K562 (cell line): ENCODE data around the gene MEAF6. TPM values are rescaled to one million over a fixed set of nuclear protein-coding genes. Genes with fewer than 3 reads are reported as not detected.

ENCODE experiments used
- ADNP ChIP-seq: fragments of 200-800 bp; sonication (Bioruptor generic); IDR thresholded peaks from 2 replicates; pipeline ENCODE4 v1.6.1; 2016; ENCODE audit warnings: missing genetic modification characterization, missing compliant biosample characterization
- CHCHD3 ChIP-seq: fragments of 250-450 bp; sonication (Bioruptor Pico); IDR thresholded peaks from 2 replicates; pipeline ENCODE4 v2.1.2; 2022; ENCODE audit warnings: mild to moderate bottlenecking
- GABPB2 ChIP-seq: fragments of 250-450 bp; sonication (Bioruptor Pico); conservative IDR thresholded peaks from 2 replicates; pipeline ENCODE4 v1.5.1; 2021; ENCODE audit warnings: mild to moderate bottlenecking
- KDM1A ChIP-seq, 2 experiments: fragments of 450-650 bp; IDR thresholded peaks; 2 replicates each; pipeline ENCODE4 v1.6.1; 2016; ENCODE audit warnings: mild to moderate bottlenecking in 2 of 2
- L3MBTL2 ChIP-seq: fragments of 450-650 bp; IDR thresholded peaks from 2 replicates; pipeline ENCODE4 v1.6.1; 2016; ENCODE audit warnings: mild to moderate bottlenecking, moderate library complexity
- MYBL2 ChIP-seq, 2 experiments: fragments of 450-650 bp in 1 of 2; sonication (generic) in 1 of 2; formaldehyde crosslinking in 1 of 2; IDR thresholded peaks; 2 replicates each; pipeline versions ENCODE4 v1.6.1 to v1.8.1; 2017 to 2022; ENCODE audit warnings: borderline replicate concordance in 1 of 2, inconsistent platforms in 1 of 2, low read depth in 1 of 2, mild to moderate bottlenecking in 1 of 2, missing genetic modification reagents in 1 of 2, moderate library complexity in 1 of 2
- NONO ChIP-seq, 2 experiments: fragments of 200-400 bp in 1 of 2; fragments of 450-650 bp in 1 of 2; formaldehyde crosslinking in 1 of 2; IDR thresholded peaks; 2 replicates each; pipeline ENCODE4 v1.6.1; 2017; ENCODE audit warnings: low read depth in 2 of 2, mild to moderate bottlenecking in 2 of 2, moderate library complexity in 2 of 2, low read length in 1 of 2
- POLR2G ChIP-seq: fragments of 200-400 bp; formaldehyde crosslinking; IDR thresholded peaks from 2 replicates; pipeline ENCODE4 v1.6.1; 2017; ENCODE audit warnings: low read depth, mild to moderate bottlenecking, antibody characterized with exemption, low read length, moderate library complexity
- RCOR1 ChIP-seq, 2 experiments: IDR thresholded peaks; 2 replicates each; pipeline ENCODE4 v1.6.1; 2012; ENCODE audit warnings: low read depth in 2 of 2, low read length in 2 of 2, borderline replicate concordance in 1 of 2, improper control_type of control experiment in 1 of 2
- SRSF3 ChIP-seq: fragments of 200-400 bp; formaldehyde crosslinking; IDR thresholded peaks from 2 replicates; pipeline ENCODE4 v1.6.1; 2016; ENCODE audit warnings: mild to moderate bottlenecking, low read length, moderate library complexity; ENCODE audit not compliant: insufficient read depth
- ZC3H8 ChIP-seq: fragments of 450-650 bp; IDR thresholded peaks from 2 replicates; pipeline ENCODE4 v1.6.1; 2017
- ZNF253 ChIP-seq: fragments of 250-450 bp; sonication (Bioruptor Pico); conservative IDR thresholded peaks from 2 replicates; pipeline ENCODE4 v1.6.1; 2021; ENCODE audit warnings: mild to moderate bottlenecking
- polyA plus RNA-seq, 8 experiments: library from polyadenylated mRNA; depleted of rRNA in 4 of 8; stranded (reverse) in 5 of 8; unstranded in 3 of 8; fragments of >200 nt; fragmentation: Nextera tagmentation in 2 of 8; fragmentation: Illumina TruSeq in 1 of 8; extraction: Ambion mirVana in 2 of 8; extraction: Trizol in 1 of 8; gene quantifications; 2 replicates each; pipeline versions ENCODE4 v1.2.1 to v1.2.3, GENCODE V29; 2011 to 2014; ENCODE audit warnings: inconsistent platforms in 1 of 8, missing spikeins in 1 of 8
- total RNA-seq, 7 experiments: library from RNA; depleted of rRNA in 6 of 7; stranded (reverse); fragments of >200 nt in 6 of 7; fragmentation: Illumina TruSeq in 2 of 7; extraction: Trizol in 2 of 7; gene quantifications; 2 replicates each; pipeline versions ENCODE4 v1.2.1 to v1.2.3, GENCODE V29; 2011 to 2021; ENCODE audit warnings: low replicate concordance in 1 of 7
- TF ChIP-seq, protein P1 (sequence below), 2 experiments: IDR thresholded peaks; 2 replicates each; pipeline ENCODE4 v1.6.1; 2011; ENCODE audit warnings: borderline replicate concordance in 1 of 2, control low read depth in 1 of 2, low read depth in 1 of 2, low read length in 1 of 2, mild to moderate bottlenecking in 1 of 2, mixed read lengths in 1 of 2, moderate library complexity in 1 of 2; ENCODE audit not compliant: insufficient read depth in 1 of 2, insufficient read length in 1 of 2, poor library complexity in 1 of 2, severe bottlenecking in 1 of 2; ENCODE audit errors: extremely low read depth in 1 of 2
- TF ChIP-seq, protein P2 (sequence below): sonication (generic); formaldehyde crosslinking; IDR thresholded peaks from 2 replicates; pipeline ENCODE4 v1.8.0; 2023; ENCODE audit warnings: mild to moderate bottlenecking, missing genetic modification reagents
- TF ChIP-seq, protein P3 (sequence below): fragments of 450-650 bp; formaldehyde crosslinking; IDR thresholded peaks from 2 replicates; pipeline ENCODE4 v1.4.0; 2020; ENCODE audit warnings: mild to moderate bottlenecking, mixed read lengths
- TF ChIP-seq, protein P4 (sequence below): fragments of 150-350 bp; conservative IDR thresholded peaks from 2 replicates; pipeline ENCODE4 v1.6.1; 2014; ENCODE audit warnings: low read length
- TF ChIP-seq, protein P5 (sequence below): fragments of 450-650 bp; IDR thresholded peaks from 2 replicates; pipeline ENCODE4 v1.6.1; 2016; ENCODE audit warnings: low read depth, mild to moderate bottlenecking, moderate library complexity

MEAF6 gene
- total and polyA plus RNA-seq, 9 of the 15 experiments (the other 6 are each of a cell fraction or from before 2014, with no cell fraction given): 55.0 to 151 (median 92.3) TPM

DNA sequence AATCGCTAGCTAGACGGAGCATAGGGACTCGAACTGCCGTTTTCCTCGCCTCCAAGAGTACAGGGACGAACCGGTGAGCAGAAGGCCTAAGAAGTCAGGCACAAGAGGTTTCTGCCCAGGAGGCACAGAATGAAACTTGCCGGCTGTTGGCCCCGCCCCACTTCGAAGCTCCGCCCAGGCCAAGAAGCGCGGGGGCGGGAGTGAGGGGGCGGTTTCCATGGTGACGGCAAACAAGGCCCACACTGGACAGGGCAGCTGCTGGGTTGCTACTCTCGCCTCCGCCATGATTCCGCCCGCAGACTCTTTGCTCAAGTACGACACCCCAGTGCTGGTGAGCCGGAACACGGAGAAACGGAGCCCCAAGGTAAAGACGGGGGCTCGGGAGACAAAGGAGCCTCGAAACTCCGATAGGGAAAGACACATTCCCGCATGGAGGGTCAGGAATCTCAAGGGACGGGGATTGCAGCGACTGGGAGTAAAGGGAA, 42.2 kb upstream of the MEAF6 start, which contains the start of gene DNALI1 (continued):
- TF ChIP-seq CHCHD3 (CRISPR knock-in tag) (no peak), SRSF3 (no peak), ADNP (tag) (no peak), RCOR1 (IDR thresholded peaks at IDR 0.05; ENCODE audit: borderline replicate concordance in 1 of 2, low read depth in 2 of 2, low read length in 2 of 2) (no peak), ZC3H8 (no peak), ZNF253 (no peak), POLR2G (peak; percentile 41; the same call in 1 of the 2 replicates), GABPB2 (CRISPR knock-in tag) (no peak), MYBL2 (IDR thresholded peaks at IDR 0.05; ENCODE audit: low read depth) (no peak), MYBL2 (CRISPR knock-in tag; IDR thresholded peaks at IDR 0.05; ENCODE audit: borderline replicate concordance) (no peak), KDM1A (IDR thresholded peaks at IDR 0.05) (no peak), L3MBTL2 (peak; percentile 43; the same call in 1 of the 2 replicates), NONO (IDR thresholded peaks at IDR 0.05; ENCODE audit: low read depth in 2 of 2, low read length in 1 of 2) (no peak)
- TF ChIP-seq, protein P1, sequence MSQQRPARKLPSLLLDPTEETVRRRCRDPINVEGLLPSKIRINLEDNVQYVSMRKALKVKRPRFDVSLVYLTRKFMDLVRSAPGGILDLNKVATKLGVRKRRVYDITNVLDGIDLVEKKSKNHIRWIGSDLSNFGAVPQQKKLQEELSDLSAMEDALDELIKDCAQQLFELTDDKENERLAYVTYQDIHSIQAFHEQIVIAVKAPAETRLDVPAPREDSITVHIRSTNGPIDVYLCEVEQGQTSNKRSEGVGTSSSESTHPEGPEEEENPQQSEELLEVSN (IDR thresholded peaks at IDR 0.05; ENCODE audit: borderline replicate concordance in 1 of 2, extremely low read depth in 1 of 2, insufficient read depth in 1 of 2, insufficient read length in 1 of 2, low read depth in 1 of 2, low read length in 1 of 2, poor library complexity in 1 of 2, severe bottlenecking in 1 of 2): peak in 1 of 2 experiments; percentile 56
- TF ChIP-seq, protein P2, sequence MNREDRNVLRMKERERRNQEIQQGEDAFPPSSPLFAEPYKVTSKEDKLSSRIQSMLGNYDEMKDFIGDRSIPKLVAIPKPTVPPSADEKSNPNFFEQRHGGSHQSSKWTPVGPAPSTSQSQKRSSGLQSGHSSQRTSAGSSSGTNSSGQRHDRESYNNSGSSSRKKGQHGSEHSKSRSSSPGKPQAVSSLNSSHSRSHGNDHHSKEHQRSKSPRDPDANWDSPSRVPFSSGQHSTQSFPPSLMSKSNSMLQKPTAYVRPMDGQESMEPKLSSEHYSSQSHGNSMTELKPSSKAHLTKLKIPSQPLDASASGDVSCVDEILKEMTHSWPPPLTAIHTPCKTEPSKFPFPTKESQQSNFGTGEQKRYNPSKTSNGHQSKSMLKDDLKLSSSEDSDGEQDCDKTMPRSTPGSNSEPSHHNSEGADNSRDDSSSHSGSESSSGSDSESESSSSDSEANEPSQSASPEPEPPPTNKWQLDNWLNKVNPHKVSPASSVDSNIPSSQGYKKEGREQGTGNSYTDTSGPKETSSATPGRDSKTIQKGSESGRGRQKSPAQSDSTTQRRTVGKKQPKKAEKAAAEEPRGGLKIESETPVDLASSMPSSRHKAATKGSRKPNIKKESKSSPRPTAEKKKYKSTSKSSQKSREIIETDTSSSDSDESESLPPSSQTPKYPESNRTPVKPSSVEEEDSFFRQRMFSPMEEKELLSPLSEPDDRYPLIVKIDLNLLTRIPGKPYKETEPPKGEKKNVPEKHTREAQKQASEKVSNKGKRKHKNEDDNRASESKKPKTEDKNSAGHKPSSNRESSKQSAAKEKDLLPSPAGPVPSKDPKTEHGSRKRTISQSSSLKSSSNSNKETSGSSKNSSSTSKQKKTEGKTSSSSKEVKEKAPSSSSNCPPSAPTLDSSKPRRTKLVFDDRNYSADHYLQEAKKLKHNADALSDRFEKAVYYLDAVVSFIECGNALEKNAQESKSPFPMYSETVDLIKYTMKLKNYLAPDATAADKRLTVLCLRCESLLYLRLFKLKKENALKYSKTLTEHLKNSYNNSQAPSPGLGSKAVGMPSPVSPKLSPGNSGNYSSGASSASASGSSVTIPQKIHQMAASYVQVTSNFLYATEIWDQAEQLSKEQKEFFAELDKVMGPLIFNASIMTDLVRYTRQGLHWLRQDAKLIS (CRISPR knock-in tag): no peak
- TF ChIP-seq, protein P3, sequence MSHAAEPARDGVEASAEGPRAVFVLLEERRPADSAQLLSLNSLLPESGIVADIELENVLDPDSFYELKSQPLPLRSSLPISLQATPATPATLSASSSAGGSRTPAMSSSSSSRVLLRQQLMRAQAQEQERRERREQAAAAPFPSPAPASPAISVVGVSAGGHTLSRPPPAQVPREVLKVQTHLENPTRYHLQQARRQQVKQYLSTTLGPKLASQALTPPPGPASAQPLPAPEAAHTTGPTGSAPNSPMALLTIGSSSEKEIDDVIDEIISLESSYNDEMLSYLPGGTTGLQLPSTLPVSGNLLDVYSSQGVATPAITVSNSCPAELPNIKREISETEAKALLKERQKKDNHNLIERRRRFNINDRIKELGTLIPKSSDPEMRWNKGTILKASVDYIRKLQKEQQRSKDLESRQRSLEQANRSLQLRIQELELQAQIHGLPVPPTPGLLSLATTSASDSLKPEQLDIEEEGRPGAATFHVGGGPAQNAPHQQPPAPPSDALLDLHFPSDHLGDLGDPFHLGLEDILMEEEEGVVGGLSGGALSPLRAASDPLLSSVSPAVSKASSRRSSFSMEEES (CRISPR knock-in tag): no peak
- TF ChIP-seq, protein P4, sequence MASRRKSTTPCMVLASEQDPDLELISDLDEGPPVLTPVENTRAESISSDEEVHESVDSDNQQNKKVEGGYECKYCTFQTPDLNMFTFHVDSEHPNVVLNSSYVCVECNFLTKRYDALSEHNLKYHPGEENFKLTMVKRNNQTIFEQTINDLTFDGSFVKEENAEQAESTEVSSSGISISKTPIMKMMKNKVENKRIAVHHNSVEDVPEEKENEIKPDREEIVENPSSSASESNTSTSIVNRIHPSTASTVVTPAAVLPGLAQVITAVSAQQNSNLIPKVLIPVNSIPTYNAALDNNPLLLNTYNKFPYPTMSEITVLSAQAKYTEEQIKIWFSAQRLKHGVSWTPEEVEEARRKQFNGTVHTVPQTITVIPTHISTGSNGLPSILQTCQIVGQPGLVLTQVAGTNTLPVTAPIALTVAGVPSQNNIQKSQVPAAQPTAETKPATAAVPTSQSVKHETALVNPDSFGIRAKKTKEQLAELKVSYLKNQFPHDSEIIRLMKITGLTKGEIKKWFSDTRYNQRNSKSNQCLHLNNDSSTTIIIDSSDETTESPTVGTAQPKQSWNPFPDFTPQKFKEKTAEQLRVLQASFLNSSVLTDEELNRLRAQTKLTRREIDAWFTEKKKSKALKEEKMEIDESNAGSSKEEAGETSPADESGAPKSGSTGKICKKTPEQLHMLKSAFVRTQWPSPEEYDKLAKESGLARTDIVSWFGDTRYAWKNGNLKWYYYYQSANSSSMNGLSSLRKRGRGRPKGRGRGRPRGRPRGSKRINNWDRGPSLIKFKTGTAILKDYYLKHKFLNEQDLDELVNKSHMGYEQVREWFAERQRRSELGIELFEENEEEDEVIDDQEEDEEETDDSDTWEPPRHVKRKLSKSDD: no peak
- TF ChIP-seq, protein P5, sequence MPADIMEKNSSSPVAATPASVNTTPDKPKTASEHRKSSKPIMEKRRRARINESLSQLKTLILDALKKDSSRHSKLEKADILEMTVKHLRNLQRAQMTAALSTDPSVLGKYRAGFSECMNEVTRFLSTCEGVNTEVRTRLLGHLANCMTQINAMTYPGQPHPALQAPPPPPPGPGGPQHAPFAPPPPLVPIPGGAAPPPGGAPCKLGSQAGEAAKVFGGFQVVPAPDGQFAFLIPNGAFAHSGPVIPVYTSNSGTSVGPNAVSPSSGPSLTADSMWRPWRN: no peak
